ENCODE results near the gene GP5.

Gene GP5

GRCh38 chr3:194396859-194397756 lies 2.0 kb downstream of the GP5 start:
- peak; percentile 23 for DNase-seq

GRCh38 chr3:194396539-194396858 lies 2.6 kb downstream of the GP5 start:
- no peak for DNase-seq

GRCh38 chr3:194395778-194396538 lies 3.1 kb downstream of the GP5 start:
- peak; percentile 40 for DNase-seq

- DNase-seq: no peak
These were observed 3.9 kb downstream of the GP5 start for GRCh38 chr3:194395212-194395611.

GRCh38 chr3:194392576-194392975 lies 6.5 kb downstream of the GP5 start:
- DNase-seq: no peak

GRCh38 chr3:194390835-194391234 lies 8.2 kb downstream of the GP5 start:
- DNase-seq: no peak

- no peak for DNase-seq
These were observed 9.8 kb downstream of the GP5 start for GRCh38 chr3:194389269-194389668.

GRCh38 chr3:194387926-194388418 lies 11.1 kb downstream of the GP5 start:
- no peak for DNase-seq

- DNase-seq: no peak
These were observed 11.8 kb downstream of the GP5 start for GRCh38 chr3:194387276-194387675.

GRCh38 chr3:194386648-194387047 lies 12.4 kb downstream of the GP5 start:
- no peak for DNase-seq

- no peak for DNase-seq
These were observed 13.0 kb downstream of the GP5 start for GRCh38 chr3:194386066-194386465.

GRCh38 chr3:194384569-194385001 lies 14.5 kb downstream of the GP5 start:
- no peak for DNase-seq

GRCh38 chr3:194384156-194384555 lies 14.9 kb downstream of the GP5 start:
- no peak for DNase-seq

- no peak for DNase-seq
These were observed 15.7 kb downstream of the GP5 start for GRCh38 chr3:194383276-194383940.

- no peak for DNase-seq
These were observed 16.2 kb downstream of the GP5 start for GRCh38 chr3:194382892-194383223.

- DNase-seq: no peak
These were observed 16.7 kb downstream of the GP5 start for GRCh38 chr3:194382196-194382891.

GRCh38 chr3:194381460-194381875 lies 17.6 kb downstream of the GP5 start:
- no peak for DNase-seq

- DNase-seq: no peak
These were observed 18.7 kb downstream of the GP5 start for GRCh38 chr3:194380326-194380725.

- DNase-seq: no peak
These were observed 19.4 kb downstream of the GP5 start for GRCh38 chr3:194379651-194380050.

GRCh38 chr3:194379231-194379630 lies 19.8 kb downstream of the GP5 start:
- no peak for DNase-seq

- DNase-seq: no peak
These were observed 21.4 kb downstream of the GP5 start for GRCh38 chr3:194377708-194378107.

- no peak for DNase-seq
These were observed 22.9 kb downstream of the GP5 start for GRCh38 chr3:194376241-194376560.
